ENCODE data around the gene PTPN14. TPM values are rescaled to one million over a fixed set of nuclear protein-coding genes. Genes with fewer than 3 reads are reported as not detected.

The PTPN14 gene
- total and polyA plus RNA-seq, 4 donors = 7.3 to 50.5 (median 28.2) TPM

GRCh38 chr1:214314178-214314843, 237.1 kb downstream of the PTPN14 start:
- Histone ChIP-seq H3K27me3 (ENCODE audit: control insufficient read depth in 1 of 2, insufficient read depth in 2 of 2, low read length in 1 of 2) (no peaks in the 10 kb centered on the region), H3K27ac (ENCODE audit: low read depth in 1 of 2, low read length in 2 of 2) (no peak overlapping the region), H3K36me3 (ENCODE audit: control insufficient read depth in 1 of 2, insufficient read depth in 2 of 2, low read length in 1 of 2) (peaks cover 0 to 3% of the 10 kb centered on the region in 2 donors), H3K4me1 (ENCODE audit: control insufficient read depth in 1 of 2, insufficient read depth in 2 of 2, low read length in 2 of 2) (no peaks in the 10 kb centered on the region), H3K9me3 (ENCODE audit: control insufficient read depth, low read length) (no peaks in the 10 kb centered on the region), H3K4me3 (ENCODE audit: low read length in 2 of 2) (no peak overlapping the region)
- WGBS, 2 donors = 95% methylated on average over 5 of the region's 5 CpGs
- ATAC-seq (ENCODE audit: low FRiP score) (no peak), DNase-seq (no peak)
- intact Hi-C loops (cut with DNase I) = no loop called here

GRCh38 chr1:214312530-214313051, 238.8 kb downstream of the PTPN14 start:
- peaks cover 0 to 3% of the 10 kb centered on the region in 2 donors for H3K36me3 ChIP-seq (ENCODE audit: control insufficient read depth in 1 of 2, insufficient read depth in 2 of 2, low read length in 1 of 2)
- no peak for DNase-seq
- WGBS, 2 donors = 92% methylated on average over 10 of the region's 10 CpGs
- no peaks in the 10 kb centered on the region for H3K27me3 ChIP-seq (ENCODE audit: control insufficient read depth in 1 of 2, insufficient read depth in 2 of 2, low read length in 1 of 2)
- no peaks in the 10 kb centered on the region for H3K9me3 ChIP-seq (ENCODE audit: control insufficient read depth, low read length)
- intact Hi-C loops (cut with DNase I) = no loop called here
- H3K27ac ChIP-seq (ENCODE audit: low read depth in 1 of 2, low read length in 2 of 2) = no peak overlapping the region
- H3K4me3 ChIP-seq (ENCODE audit: low read length in 2 of 2) = no peak overlapping the region
- no peaks in the 10 kb centered on the region for H3K4me1 ChIP-seq (ENCODE audit: control insufficient read depth in 1 of 2, insufficient read depth in 2 of 2, low read length in 2 of 2)
- ATAC-seq (ENCODE audit: low FRiP score) = no peak

- Histone ChIP-seq H3K4me3 (ENCODE audit: low read length in 2 of 2) (no peak overlapping the region), H3K36me3 (ENCODE audit: control insufficient read depth in 1 of 2, insufficient read depth in 2 of 2, low read length in 1 of 2) (peaks cover 0 to 3% of the 10 kb centered on the region in 2 donors), H3K4me1 (ENCODE audit: control insufficient read depth in 1 of 2, insufficient read depth in 2 of 2, low read length in 2 of 2) (no peaks in the 10 kb centered on the region), H3K27ac (ENCODE audit: low read depth in 1 of 2, low read length in 2 of 2) (no peak overlapping the region), H3K27me3 (ENCODE audit: control insufficient read depth in 1 of 2, insufficient read depth in 2 of 2, low read length in 1 of 2) (no peaks in the 10 kb centered on the region), H3K9me3 (ENCODE audit: control insufficient read depth, low read length) (no peaks in the 10 kb centered on the region)
- 84 to 85% methylated on average over 11 of the region's 11 CpGs for WGBS, 2 donors
- no peak for DNase-seq
- intact Hi-C loops (cut with DNase I) = no loop called here
- no peak for ATAC-seq (ENCODE audit: low FRiP score)
Measured at GRCh38 chr1:214310777-214311690, 240.4 kb downstream of the PTPN14 start.

GRCh38 chr1:214310010-214310409, 241.4 kb downstream of the PTPN14 start:
- Histone ChIP-seq H3K4me1 (ENCODE audit: control insufficient read depth in 1 of 2, insufficient read depth in 2 of 2, low read length in 2 of 2) (no peaks in the 10 kb centered on the region), H3K27me3 (ENCODE audit: control insufficient read depth in 1 of 2, insufficient read depth in 2 of 2, low read length in 1 of 2) (no peaks in the 10 kb centered on the region), H3K4me3 (ENCODE audit: low read length in 2 of 2) (no peak overlapping the region), H3K27ac (ENCODE audit: low read depth in 1 of 2, low read length in 2 of 2) (no peak overlapping the region), H3K9me3 (ENCODE audit: control insufficient read depth, low read length) (no peaks in the 10 kb centered on the region), H3K36me3 (ENCODE audit: control insufficient read depth in 1 of 2, insufficient read depth in 2 of 2, low read length in 1 of 2) (peaks cover 0 to 1% of the 10 kb centered on the region in 2 donors)
- no peak for DNase-seq
- no peak for ATAC-seq (ENCODE audit: low FRiP score)
- WGBS, 2 donors = 87 to 90% methylated on average over 3 of the region's 3 CpGs
- intact Hi-C loops (cut with DNase I) = no loop called here

GRCh38 chr1:214306269-214306668, 245.1 kb downstream of the PTPN14 start:
- ATAC-seq (ENCODE audit: low FRiP score) (no peak), DNase-seq (no peak)
- 91 to 97% methylated on average over 6 of the region's 6 CpGs for WGBS, 2 donors
- no peaks in the 10 kb centered on the region for H3K36me3 ChIP-seq (ENCODE audit: control insufficient read depth in 1 of 2, insufficient read depth in 2 of 2, low read length in 1 of 2)
- H3K27ac ChIP-seq (ENCODE audit: low read depth in 1 of 2, low read length in 2 of 2) = no peak overlapping the region
- no peaks in the 10 kb centered on the region for H3K4me1 ChIP-seq (ENCODE audit: control insufficient read depth in 1 of 2, insufficient read depth in 2 of 2, low read length in 2 of 2)
- intact Hi-C loops (cut with DNase I) = no loop called here
- H3K4me3 ChIP-seq (ENCODE audit: low read length in 2 of 2) = no peak overlapping the region
- H3K27me3 ChIP-seq (ENCODE audit: control insufficient read depth in 1 of 2, insufficient read depth in 2 of 2, low read length in 1 of 2) = no peaks in the 10 kb centered on the region
- no peaks in the 10 kb centered on the region for H3K9me3 ChIP-seq (ENCODE audit: control insufficient read depth, low read length)

- DNase-seq = no peak
- no peak overlapping the region for H3K27ac ChIP-seq (ENCODE audit: low read depth in 1 of 2, low read length in 2 of 2)
- H3K4me1 ChIP-seq (ENCODE audit: control insufficient read depth in 1 of 2, insufficient read depth in 2 of 2, low read length in 2 of 2) = no peaks in the 10 kb centered on the region
- no peak for ATAC-seq (ENCODE audit: low FRiP score)
- no peaks in the 10 kb centered on the region for H3K36me3 ChIP-seq (ENCODE audit: control insufficient read depth in 1 of 2, insufficient read depth in 2 of 2, low read length in 1 of 2)
- H3K27me3 ChIP-seq (ENCODE audit: control insufficient read depth in 1 of 2, insufficient read depth in 2 of 2, low read length in 1 of 2) = no peaks in the 10 kb centered on the region
- intact Hi-C loops (cut with DNase I) = no loop called here
- 93 to 97% methylated on average over 9 of the region's 9 CpGs for WGBS, 2 donors
- H3K9me3 ChIP-seq (ENCODE audit: control insufficient read depth, low read length) = no peaks in the 10 kb centered on the region
- no peak overlapping the region for H3K4me3 ChIP-seq (ENCODE audit: low read length in 2 of 2)
Measured at GRCh38 chr1:214305164-214305751, 246.1 kb downstream of the PTPN14 start.

- Histone ChIP-seq H3K4me1 (ENCODE audit: control insufficient read depth in 1 of 2, insufficient read depth in 2 of 2, low read length in 2 of 2) (no peaks in the 10 kb centered on the region), H3K36me3 (ENCODE audit: control insufficient read depth in 1 of 2, insufficient read depth in 2 of 2, low read length in 1 of 2) (no peaks in the 10 kb centered on the region), H3K9me3 (ENCODE audit: control insufficient read depth, low read length) (no peaks in the 10 kb centered on the region), H3K27ac (ENCODE audit: low read depth in 1 of 2, low read length in 2 of 2) (no peak overlapping the region), H3K4me3 (ENCODE audit: low read length in 2 of 2) (peak overlapping the region in 1 of 2 donors; percentile 37), H3K27me3 (ENCODE audit: control insufficient read depth in 1 of 2, insufficient read depth in 2 of 2, low read length in 1 of 2) (no peaks in the 10 kb centered on the region)
- DNase-seq (no peak), ATAC-seq (ENCODE audit: low FRiP score) (no peak)
- WGBS, 2 donors = 11 to 24% methylated on average over 25 of the region's 25 CpGs
- intact Hi-C loops (cut with DNase I) = no loop called here
Measured at GRCh38 chr1:214303141-214303930, 248.1 kb downstream of the PTPN14 start.

- H3K27me3 ChIP-seq (ENCODE audit: control insufficient read depth in 1 of 2, insufficient read depth in 2 of 2, low read length in 1 of 2) = no peaks in the 10 kb centered on the region
- H3K27ac ChIP-seq (ENCODE audit: low read depth in 1 of 2, low read length in 2 of 2) = no peak overlapping the region
- H3K36me3 ChIP-seq (ENCODE audit: control insufficient read depth in 1 of 2, insufficient read depth in 2 of 2, low read length in 1 of 2) = no peaks in the 10 kb centered on the region
- H3K4me3 ChIP-seq (ENCODE audit: low read length in 2 of 2) = no peak overlapping the region
- no peak for DNase-seq
- no peaks in the 10 kb centered on the region for H3K4me1 ChIP-seq (ENCODE audit: control insufficient read depth in 1 of 2, insufficient read depth in 2 of 2, low read length in 2 of 2)
- no peak for ATAC-seq (ENCODE audit: low FRiP score)
- intact Hi-C loops (cut with DNase I) = no loop called here
- H3K9me3 ChIP-seq (ENCODE audit: control insufficient read depth, low read length) = no peaks in the 10 kb centered on the region
Measured at GRCh38 chr1:214301526-214301925, 249.9 kb downstream of the PTPN14 start.

Measured in aorta (tissue), 5 donors.